Dedifferentiated amniotic fluid mesenchymal stem cell (primary cell): ENCODE measurements around the gene PKNOX1.
A peak's percentile ranks its signal among the peaks of the same experiment; 100 is the strongest.
"Not testable (repeated sequence)": the region's sequence is repeated elsewhere in the genome, so short reads cannot be mapped to it uniquely, and the experiment has no call there.

ENCODE experiments used
- DNase-seq: peaks from one replicate; pipeline ENCODE4 v3.0.0-alpha.2; 2016; ENCODE audit errors: extremely low spot score

The PKNOX1 gene

GRCh38 chr21:42973991-42974831, at the start of gene PKNOX1:
Gene PKNOX1 (plus strand): TSS chr21:42974562. CDS start chr21:43004382, 29,820 bp downstream.
- peak; percentile 97 for DNase-seq

- no peak for DNase-seq
These were observed 49.0 kb upstream of the PKNOX1 start, which contains the start of gene ERVH48-1 for GRCh38 chr21:42925114-42925926. Gene ERVH48-1 (minus strand): TSS chr21:42925630. CDS start chr21:42919006, 6,624 bp downstream.

- DNase-seq: not testable (repeated sequence)
These were observed 46.7 kb upstream of the PKNOX1 start for GRCh38 chr21:42927474-42928200.

GRCh38 chr21:42929969-42930368, 44.4 kb upstream of the PKNOX1 start:
- DNase-seq: no peak

- no peak for DNase-seq
These were observed 42.7 kb upstream of the PKNOX1 start for GRCh38 chr21:42931560-42932235.

GRCh38 chr21:42932378-42933136, 41.8 kb upstream of the PKNOX1 start:
- not testable (repeated sequence) for DNase-seq

GRCh38 chr21:42933137-42933970, 41.0 kb upstream of the PKNOX1 start:
- not testable (repeated sequence) for DNase-seq

- DNase-seq: not testable (repeated sequence)
These were observed 40.4 kb upstream of the PKNOX1 start for GRCh38 chr21:42933973-42934372.

GRCh38 chr21:42936360-42936759, 38.0 kb upstream of the PKNOX1 start:
- DNase-seq: not testable (repeated sequence)

GRCh38 chr21:42937034-42937940, 37.1 kb upstream of the PKNOX1 start:
- not testable (repeated sequence) for DNase-seq

GRCh38 chr21:42937960-42938605, 36.3 kb upstream of the PKNOX1 start:
- no peak for DNase-seq

GRCh38 chr21:42938606-42938995, 35.8 kb upstream of the PKNOX1 start:
- not testable (repeated sequence) for DNase-seq

- peak; percentile 99 for DNase-seq
These were observed 34.6 kb upstream of the PKNOX1 start for GRCh38 chr21:42939582-42940413.

- no peak for DNase-seq
These were observed 32.7 kb upstream of the PKNOX1 start for GRCh38 chr21:42941696-42942085.

GRCh38 chr21:42942244-42942643, 32.1 kb upstream of the PKNOX1 start:
- DNase-seq: no peak

GRCh38 chr21:42949094-42949755, 25.1 kb upstream of the PKNOX1 start:
- not testable (repeated sequence) for DNase-seq

GRCh38 chr21:42951193-42951592, 23.2 kb upstream of the PKNOX1 start:
- not testable (repeated sequence) for DNase-seq
